Measurements from ENCODE around the gene ELMOD1.
A peak's percentile ranks its signal among the peaks of the same experiment; 100 is the strongest.
"Not testable (repeated sequence)": the region's sequence is repeated elsewhere in the genome, so short reads cannot be mapped to it uniquely, and the experiment has no call there.

The ELMOD1 gene

GRCh38 chr11:107590460-107591377 lies at the start of gene ELMOD1:
Gene ELMOD1, plus strand, starts transcription at chr11:107591147. Its CDS starts 27,043 bp downstream, at chr11:107618190.
- DNase-seq (ENCODE audit: low spot score) = peak; percentile 58

DNA sequence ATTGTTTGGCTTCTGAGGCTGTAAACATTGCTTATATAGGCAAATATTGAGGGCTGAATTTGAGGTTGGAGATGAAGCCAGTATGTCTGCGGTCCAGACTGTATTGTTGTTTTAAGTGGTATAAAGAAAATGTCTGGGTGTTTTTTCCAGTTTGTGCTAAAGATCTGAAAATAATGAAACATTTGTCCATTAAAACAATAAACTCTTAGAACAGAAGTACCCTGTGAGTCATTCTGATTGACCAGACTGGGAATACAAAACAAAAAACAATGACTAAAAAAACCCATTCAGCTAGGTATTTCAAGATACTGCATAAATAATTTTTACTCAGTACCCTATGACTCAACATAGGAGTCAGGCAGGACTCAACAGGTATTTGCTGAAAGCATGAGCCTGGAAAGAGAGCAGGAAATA lies 45.8 kb upstream of the ELMOD1 start:
- peak; percentile 80 for DNase-seq (ENCODE audit: low spot score)

DNA sequence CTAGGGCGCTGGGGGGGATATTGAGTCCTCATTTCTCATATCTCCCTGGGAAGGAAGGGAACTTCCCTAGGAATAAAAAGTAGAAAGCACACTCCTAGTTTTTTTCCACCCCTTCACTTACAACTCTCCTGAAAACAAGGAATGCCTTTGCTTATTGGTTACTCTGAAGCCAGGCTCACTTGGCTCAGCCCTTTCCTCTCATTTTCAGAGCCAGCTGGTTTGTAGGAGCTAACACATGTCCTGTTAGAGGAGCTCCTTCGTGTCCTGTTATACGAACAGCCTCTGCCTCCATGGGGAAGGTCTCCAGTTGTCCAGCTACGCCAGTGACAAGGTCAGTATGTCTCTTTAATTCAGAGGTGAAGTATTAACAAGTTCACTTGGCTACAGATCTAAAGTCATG lies 43.0 kb upstream of the ELMOD1 start:
- DNase-seq (ENCODE audit: low spot score) = no peak

GRCh38 chr11:107549253-107549953 lies 41.5 kb upstream of the ELMOD1 start:
- DNase-seq (ENCODE audit: low spot score) = peak; percentile 53

- no peak for DNase-seq (ENCODE audit: low spot score)
Measured at GRCh38 chr11:107549954-107550285, 41.0 kb upstream of the ELMOD1 start.

DNA sequence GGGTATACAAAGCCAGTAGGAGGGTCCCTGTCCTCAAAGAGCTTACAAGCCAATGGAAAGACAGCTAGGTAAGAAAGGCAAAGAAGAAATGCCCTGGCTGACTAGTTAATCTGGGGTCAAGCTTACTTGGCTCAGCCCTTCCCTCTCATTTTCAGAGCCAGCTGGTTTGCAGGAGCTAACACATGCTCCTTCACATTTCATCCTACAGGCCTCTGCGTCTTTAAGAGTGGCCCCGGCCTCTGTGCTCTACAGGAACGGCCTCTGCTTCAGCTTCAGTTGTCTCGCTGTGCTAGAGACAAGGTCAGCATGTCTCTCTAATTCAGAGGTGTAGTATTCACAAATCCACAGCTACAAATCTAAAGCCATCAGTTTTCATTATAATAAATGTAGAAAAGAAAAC lies 40.6 kb upstream of the ELMOD1 start:
- no peak for DNase-seq (ENCODE audit: low spot score)

DNA sequence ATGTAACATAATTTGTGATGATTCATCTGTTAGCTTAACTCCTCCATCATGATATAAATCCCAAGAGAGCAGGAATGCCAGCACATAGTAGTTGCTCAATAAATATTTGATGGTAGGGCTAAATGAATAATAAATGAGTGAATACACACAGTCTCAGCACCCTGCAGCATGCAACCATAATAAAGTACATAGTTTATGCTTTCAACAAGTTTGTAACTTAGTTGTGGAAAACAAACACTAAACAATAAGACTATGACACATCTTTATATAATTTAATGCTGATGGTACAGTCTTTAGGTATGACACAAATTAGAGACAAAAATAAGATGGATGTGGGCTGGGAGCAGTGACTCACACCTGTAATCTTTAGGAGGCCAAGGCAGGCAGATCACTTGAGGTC lies 29.3 kb upstream of the ELMOD1 start:
- peak; percentile 60 for DNase-seq (ENCODE audit: low spot score)

GRCh38 chr11:107562647-107563208 lies 28.2 kb upstream of the ELMOD1 start:
- DNase-seq (ENCODE audit: low spot score) = peak; percentile 94

- DNase-seq (ENCODE audit: low spot score) = peak; percentile 68
Measured at GRCh38 chr11:107563702-107564101, 27.2 kb upstream of the ELMOD1 start.

DNA sequence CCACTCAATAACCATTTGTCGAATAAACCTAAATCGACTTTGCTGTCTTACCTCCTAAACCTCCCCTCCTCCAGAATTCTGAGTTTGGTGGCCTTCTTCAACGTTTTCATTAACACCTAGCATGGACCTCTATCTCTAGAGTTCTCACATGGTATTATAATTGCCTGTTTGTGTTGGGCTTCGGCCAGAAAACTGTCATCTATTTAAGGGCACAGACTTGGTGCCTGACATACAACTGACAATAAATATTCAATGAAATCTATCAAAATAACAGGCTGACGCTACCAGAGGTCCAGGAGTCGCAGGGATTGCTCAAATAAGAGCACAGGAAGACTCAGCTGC lies 26.1 kb upstream of the ELMOD1 start:
- DNase-seq (ENCODE audit: low spot score) = no peak

DNA sequence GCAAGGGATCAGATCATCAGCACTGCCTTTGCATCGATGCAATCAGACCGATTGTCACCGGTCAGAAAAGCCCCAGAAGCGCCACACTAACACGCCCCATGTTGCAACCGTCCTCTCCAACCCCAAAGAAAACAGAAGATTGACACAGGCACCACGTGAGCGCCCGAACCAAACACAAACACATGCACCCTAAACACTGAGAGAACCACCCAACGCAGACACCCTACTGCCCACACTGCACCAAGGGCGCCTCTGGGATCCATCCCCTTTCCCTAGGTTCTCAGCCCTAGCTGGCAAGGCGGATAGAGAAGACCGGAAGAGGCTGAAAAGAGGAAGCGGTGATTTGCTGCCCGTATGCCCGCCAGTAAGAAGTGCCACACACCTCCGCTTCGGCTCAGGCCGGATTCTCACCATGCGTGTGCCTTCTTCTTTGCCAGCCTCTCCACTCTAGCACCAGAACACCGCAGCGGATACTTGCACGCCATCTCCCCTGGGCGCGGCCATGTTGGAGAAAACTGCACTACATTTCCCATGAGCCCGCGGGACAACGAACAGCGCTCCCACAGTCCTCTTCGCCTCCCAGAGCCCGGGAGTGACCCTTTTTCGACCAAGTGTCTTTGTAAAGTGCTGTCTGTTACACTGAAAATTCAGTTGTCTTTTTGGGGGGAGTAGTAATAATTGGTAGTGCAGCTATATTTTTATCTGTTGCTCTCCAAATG lies 25.6 kb upstream of the ELMOD1 start, which contains the start of gene ALKBH8:
ALKBH8 (minus strand) TSS at position 517 of the 719 bp plus-strand sequence. CDS start 4,842 bp downstream, outside the sequence.
- DNase-seq (ENCODE audit: low spot score) = peak; percentile 71

DNA sequence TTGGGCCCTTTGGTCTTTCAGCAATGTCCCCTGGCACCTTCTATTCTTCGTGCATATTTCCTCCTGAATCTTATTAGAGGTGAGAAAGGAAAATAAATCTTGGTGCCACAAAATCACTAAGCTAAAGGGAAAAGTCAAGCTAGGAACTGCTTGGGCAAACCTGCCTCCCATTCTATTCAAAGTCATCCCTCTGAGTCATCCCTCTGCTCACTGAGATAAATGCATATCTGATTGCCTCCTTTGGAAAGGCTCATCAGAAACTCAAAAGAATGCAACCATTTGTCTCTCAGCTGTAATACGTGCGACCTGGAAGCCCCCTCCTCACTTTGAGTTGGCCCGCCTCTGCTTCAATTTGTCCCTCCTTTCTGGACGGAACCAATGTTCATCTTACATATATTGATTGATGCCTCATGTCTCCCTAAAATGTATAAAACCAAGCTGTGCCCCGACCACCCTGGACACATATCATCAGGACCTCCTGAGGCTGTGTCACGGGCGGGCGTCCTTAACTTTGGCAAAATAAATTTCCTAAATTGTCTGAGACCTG lies 24.9 kb upstream of the ELMOD1 start:
- DNase-seq (ENCODE audit: low spot score) = peak; percentile 36

DNA sequence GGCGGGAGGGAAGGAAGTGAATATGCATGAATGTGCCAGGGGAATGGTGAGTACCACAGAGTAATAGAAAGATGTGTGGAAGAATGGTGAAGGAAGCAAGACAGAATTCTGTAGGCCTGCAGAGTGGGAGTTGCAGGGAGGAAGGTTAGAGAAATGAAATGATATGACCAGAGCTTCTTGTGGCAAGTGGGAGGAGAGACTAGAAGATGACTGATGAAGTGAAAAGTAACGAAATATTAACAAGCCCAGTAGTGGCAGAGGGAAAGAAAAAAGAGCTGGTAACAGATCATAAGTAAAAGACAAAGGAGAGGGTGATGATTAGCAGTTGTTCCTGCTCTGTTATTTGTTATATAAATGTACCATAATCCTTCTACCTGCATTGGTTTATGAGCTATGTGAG lies 24.4 kb upstream of the ELMOD1 start:
- DNase-seq (ENCODE audit: low spot score) = no peak

- no peak for DNase-seq (ENCODE audit: low spot score)
Measured at GRCh38 chr11:107567739-107568335, 23.1 kb upstream of the ELMOD1 start.

GRCh38 chr11:107570015-107570414 lies 20.9 kb upstream of the ELMOD1 start:
- DNase-seq (ENCODE audit: low spot score) = no peak

DNA sequence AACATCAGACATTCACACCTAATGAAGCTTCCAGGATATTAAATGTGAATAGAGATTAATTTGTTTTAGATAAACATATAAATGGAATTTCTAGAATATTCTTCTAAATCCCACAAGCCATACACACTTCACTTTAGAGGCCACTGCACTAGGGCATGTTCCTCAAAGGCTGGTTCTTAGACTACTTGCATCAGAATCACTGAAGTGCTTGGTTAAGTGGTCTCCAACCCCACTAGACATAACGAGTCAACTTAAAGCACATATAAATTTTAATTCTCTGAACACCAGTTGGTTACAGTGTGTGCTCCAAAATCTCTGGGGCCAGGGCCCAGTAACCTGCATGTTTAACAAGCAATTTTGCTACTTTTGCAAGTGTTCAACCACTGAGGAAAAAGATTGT lies 17.5 kb upstream of the ELMOD1 start:
- no peak for DNase-seq (ENCODE audit: low spot score)

DNA sequence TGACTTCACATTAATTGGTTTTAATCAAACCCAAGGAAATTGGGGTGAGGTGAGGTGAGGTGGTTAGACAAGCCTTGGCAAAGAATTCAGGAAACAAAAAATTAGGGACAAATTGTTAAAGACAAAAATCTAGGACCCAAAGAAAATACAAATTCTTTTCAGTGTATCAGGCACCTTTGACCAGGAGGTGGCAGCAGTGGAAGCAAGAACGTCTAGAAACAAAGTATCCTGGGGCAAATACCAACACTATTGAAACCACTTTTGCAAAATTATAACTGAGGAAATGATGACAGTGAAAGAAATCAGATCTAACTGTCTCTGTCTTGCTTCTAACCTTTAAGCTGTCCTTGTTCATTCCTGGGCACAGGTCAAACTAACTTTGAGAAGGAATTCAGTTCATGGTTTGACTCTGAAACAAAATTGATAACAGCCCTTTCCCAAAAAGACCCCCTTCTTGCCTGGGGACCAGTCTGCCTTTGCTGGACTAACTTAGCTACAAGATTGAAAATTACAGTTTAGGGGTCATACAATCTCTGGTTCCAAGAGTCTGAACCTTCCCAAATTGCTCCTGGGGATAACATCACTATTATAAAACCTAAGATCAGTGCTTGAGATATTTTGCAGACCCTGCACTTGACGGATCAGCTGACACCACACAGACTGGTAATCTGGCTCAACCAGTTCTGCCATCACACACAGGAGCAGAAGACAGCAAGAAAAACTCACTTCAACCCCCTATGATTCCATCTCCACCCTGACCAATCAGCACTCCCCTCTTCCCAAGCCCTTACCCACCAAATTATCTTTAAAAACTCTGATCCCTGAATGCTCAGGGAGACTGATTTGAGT lies 14.2 kb upstream of the ELMOD1 start:
- peak; percentile 47 for DNase-seq (ENCODE audit: low spot score)

GRCh38 chr11:107577346-107577711 lies 13.6 kb upstream of the ELMOD1 start:
- no peak for DNase-seq (ENCODE audit: low spot score)

DNA sequence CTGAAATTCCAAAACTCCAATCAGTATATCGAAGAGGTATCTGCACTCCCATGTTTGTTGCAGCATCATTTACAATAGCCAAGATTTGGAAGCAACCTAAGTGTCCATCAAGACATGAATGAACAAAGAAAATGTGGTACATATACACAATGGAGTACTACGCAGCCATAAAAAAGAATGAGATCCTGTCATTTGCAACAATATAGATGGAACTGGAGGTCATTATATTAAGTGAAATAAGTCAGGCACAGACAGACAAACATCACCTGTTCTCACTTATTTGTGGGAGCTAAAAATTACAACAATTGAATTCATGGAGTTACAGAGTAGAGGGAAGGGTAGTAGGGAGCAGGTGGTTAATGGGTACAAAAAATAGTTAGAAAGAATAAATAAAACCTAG lies 11.8 kb upstream of the ELMOD1 start:
- DNase-seq (ENCODE audit: low spot score) = not testable (repeated sequence)

- no peak for DNase-seq (ENCODE audit: low spot score)
Measured at GRCh38 chr11:107581147-107581546, 9.8 kb upstream of the ELMOD1 start.
